Hindlimb muscle (tissue), 1 donor: ENCODE results near the gene SDR42E2. TPM values are rescaled to one million over a fixed set of nuclear protein-coding genes. Genes with fewer than 3 reads are reported as not detected.
"Not testable (repeated sequence)": the region's sequence is repeated elsewhere in the genome, so short reads cannot be mapped to it uniquely, and the experiment has no call there.

ENCODE experiments used
- DNase-seq: peaks from one replicate; pipeline ENCODE4 v3.0.0-alpha.2; 2013
- polyA plus RNA-seq: library from polyadenylated mRNA; unstranded; fragments of 120-200 nt; gene quantifications from one replicate; pipeline ENCODE4 v1.2.1, GENCODE V29; 2013; ENCODE audit not compliant: insufficient read length

The SDR42E2 gene
- not detected for polyA plus RNA-seq

DNA sequence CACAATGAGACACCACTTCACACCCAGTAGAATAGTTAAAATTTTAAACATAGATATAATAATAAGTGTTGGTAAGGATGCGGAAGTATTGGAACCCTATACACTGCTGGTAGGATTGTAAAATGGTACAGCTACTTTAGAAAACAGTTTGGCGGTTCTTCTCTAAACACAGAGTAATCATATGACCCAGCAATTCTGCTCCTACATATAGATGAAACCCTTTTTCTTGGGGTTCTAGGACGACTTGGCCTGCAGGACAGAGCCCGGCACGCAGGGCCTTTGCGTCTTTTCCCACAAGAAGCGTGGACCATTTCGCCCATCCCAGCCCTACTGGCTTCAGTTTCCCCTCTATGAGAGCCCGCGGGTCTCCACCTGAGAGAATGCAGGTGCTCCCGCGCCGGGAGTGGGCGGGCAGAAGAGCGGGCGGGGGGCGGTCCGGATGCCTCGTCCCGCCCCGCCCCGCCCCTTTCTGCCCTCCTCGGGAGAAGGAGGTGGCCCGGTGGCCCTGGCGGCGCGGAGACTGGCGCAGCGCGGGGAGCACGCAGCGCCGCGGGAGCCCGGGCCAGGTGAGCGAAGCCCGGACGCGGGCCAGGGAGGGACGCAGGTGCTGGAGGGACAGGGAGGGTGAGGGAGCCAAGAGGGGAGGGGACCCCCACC, at the start of gene SDR42E2:
Gene SDR42E2, plus strand, starts transcription at position 508 of the 657 bp plus-strand sequence. CDS start 3,077 bp downstream, outside the sequence.
- no peak for DNase-seq

DNA sequence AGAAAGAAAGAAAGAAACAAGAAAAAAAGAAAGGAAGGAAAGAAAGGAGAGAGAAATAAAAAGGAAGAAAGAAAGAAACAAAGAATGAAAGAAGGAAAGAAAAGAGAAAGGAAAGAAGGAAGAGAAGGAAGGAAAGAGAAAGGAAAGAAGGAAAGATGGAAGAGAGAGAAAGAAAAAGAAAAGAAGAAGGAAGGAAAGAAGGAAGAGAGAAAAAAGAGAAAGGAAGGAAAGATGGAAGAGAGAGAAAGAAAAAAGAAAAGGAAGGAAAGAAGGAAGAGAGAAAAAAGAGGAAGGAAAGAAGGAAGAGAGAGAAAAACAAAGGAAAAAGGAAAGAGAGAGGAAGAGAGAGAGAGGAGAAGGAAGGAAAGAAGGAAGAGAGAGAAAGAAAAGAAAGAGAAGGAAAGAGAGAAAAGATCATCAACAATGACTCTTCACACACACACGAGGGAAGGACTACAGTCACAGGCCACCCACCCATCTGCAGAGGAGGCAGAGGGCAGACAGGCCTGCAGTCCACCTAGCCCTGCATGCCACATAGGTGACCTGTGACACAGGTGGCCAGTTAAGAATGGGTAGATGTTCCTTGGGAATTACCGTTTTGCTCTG, 46.1 kb upstream of the SDR42E2 start:
- DNase-seq: no peak

DNA sequence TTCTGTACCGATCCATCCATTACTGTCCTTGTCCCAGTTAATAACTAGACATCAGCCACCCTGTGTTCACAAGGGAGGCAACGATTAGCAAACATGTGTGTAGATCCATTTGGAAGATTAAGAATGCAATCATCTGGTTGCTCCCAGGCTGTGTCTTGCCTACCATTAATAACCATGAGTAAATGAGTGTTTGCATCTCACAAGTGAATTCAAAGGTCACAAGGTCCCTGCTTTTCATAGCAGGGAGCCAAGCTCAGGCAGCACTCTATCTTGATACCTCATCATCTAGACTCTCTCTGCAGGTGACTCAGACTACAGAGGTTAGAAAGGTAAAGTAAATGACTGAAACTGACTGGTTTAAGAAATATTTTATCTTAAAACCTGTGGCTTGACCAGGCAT, 44.7 kb upstream of the SDR42E2 start:
- no peak for DNase-seq

DNA sequence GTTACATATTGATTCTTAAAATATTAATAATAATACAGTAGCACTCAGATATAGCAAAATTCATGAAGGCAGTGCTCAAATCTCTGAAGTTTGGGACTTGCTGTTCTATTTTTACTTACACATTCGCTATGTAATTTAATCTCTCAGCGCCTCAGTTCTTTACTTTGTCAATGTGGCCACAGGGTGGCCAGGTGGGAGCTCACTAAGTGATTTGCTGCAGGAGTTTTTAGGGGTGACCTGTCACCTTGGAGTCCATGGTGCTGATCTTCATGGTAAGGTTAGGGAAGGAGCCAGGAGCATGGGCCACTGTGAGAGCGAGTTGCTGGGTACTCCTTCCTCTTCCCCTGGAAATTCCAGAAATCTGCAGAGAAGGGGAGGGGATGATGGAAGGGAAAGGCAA, 41.9 kb upstream of the SDR42E2 start:
- DNase-seq: no peak

DNA sequence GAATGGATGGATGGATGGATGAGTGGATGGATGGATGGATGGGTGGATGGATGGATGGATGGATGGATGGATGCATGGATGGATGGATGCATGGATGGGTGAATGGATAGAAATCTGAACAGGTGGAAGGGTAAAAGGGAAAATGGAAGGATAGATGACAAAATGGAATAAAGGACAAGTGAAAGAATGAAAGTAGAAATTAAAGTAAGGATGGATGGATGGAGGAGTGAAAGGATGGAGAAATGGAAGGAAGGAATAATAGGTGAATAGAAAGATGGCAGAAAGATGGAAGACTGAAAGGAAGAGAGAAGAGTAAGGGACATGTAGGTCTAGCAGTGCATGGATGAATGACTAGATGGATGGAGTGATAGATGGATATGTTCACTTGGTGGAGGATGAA, 40.1 kb upstream of the SDR42E2 start:
- no peak for DNase-seq

DNA sequence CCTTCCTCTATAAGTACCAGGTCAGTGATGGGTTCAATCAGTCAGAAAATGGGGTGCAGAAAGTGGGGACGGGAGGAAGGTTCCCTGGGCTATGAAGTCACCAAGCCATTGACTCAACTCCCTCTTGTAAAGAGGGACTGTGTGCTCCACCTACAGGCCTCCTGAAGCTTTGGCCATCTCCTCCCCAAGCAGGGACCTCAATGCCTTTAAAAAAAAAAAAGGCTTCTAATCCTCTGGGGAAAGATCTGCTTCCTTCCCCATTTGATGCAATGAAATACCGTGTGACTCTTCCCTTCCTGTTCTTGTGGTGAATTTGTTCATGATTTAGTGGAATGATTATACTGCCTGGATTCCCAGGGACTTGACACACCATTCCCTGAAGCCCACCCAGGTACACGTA, 39.2 kb upstream of the SDR42E2 start:
- no peak for DNase-seq

DNA sequence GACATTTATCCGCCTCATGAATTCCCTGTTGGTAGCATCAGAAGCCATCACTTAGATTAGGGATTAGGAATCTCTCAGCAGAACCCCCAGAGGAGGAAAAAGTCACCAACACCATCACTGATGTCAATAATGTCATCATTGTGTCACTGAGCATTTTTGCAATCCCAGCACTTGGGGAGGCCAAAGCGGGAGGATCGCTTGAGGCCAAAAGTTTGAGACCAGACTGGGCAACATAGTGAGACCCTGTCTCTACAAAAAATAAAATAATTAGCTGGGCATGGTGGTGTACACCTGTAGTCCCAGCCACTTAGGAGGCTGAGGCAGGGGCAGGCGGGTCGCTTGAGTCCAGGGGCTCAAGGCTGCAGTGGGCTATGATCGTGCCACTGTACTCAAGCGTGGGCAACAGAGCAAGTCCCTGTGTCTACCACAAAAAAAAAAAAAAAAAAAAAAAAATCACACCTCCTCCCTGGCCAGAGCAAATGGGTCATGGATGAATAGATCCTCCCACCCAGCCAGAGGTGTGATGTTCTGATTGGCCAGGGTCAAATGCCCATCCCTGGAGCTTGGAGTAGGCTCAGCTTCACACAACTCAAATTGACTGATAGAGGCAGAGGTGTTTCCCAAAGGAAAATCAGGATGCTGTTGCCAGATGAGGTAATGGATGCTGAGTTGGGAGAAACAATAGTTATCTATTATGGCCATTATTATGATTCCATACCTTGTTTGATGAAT, 38.4 kb upstream of the SDR42E2 start:
- DNase-seq: no peak

DNA sequence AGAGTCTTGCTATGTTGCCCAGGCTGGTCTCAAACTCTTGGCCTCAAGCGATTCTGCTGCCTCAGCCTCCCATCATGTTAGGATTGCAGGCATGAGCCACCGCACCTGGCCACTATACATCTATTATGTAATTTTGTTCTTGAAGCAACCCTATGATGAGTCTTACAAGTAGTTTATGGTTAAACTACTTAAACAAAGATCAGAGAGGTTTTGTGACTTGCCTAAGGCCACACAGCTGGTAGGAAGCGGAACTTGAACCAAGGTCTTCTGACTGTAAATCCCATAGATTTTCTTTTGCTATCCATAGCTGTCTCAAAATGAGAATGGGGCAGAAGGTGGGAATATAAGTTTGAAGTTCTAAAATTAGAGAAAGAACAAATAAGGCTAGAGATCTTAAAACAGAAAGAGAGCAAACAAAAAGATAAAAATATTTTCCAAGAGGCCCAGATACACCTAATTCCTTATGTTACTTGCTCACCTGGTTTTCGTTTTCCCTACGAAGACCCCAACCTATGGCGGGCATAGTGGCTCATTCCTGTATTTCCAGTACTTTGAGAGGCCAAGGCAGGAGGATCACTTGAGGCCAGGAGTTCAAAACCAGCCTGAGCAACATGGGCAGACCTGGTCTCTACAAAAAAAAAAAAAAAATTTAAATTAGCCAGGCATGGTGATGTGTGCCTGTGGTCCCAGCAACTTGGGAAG, 37.6 kb upstream of the SDR42E2 start:
- DNase-seq: no peak

DNA sequence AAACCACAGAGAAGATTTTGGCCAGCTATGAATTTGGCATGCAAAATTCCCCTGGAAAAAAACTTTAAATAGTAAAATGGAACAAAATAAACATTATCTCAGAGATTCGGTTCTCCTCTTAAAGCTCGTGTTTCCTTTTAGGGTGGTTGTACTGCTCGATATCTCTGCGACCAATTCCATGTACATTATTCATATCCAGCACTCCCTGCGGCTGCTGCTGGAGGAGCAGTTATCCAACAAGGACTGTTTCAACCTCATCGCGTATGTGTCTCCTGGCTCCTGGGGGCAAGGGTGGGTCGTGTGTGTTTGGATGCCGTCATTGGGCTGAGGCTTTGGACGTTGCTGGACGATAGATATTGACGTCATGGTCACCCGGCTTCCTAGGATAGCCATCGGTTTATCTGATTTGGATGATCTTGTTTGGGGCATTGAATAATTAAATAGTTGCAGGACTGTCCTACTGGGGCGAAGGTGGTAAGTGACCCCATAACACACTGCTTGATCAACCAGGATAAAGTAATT, 36.2 kb upstream of the SDR42E2 start:
- DNase-seq: no peak

DNA sequence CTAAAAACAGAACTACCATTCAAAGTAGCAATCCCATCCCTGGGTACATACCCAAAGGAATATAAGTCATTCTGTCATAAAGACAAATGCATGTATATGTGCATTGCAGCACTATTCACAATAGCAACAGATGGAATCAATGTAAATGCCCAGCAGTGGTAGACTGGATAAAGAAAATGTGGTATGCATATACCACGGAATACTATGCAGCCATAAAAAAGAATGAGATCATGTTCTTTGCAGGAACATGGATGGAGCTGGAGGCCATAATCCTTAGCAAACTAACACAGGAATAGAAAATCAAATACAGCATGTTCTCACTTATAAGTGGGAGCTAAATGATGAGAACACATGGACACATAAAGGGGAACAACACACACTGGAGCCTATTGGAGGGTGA, 33.8 kb upstream of the SDR42E2 start:
- not testable (repeated sequence) for DNase-seq

DNA sequence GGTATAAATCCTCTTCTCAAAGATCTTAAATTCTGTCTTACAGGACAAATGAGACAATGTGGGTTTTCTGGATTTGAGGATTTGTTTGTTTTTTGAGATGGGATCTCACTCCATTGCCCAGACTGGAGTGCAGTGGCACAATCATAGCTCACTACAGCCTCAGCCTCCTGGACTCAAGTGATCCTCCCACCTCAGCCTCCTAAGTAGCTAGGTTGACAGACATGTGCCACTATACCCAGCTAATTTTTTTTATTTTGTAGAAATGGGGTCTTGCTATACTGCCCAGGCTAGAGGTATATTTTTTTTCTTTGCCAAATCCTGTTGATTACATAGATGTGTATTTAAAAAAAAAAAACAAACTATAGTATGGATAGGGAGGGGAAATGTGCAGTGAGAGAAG, 31.8 kb upstream of the SDR42E2 start:
- no peak for DNase-seq

DNA sequence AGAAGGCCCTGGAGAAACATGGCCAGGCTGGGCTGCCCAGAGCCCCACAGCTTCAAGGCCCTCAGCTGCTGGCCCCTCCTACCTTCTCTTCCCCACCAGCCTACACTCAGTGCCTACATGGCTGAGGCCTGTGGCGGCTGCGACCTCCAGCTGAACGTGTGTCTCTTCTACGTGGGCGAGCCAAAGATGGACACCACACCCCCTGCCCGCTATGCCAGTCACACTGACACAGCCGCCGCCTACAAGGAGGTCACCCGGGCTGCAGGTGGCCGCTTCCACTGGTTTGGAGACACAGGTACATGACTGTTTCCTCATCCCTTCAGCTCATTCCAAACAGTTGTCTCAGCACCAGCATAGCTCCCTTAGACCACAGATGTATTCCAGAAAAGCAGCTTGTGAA, 29.5 kb upstream of the SDR42E2 start:
- DNase-seq: no peak

DNA sequence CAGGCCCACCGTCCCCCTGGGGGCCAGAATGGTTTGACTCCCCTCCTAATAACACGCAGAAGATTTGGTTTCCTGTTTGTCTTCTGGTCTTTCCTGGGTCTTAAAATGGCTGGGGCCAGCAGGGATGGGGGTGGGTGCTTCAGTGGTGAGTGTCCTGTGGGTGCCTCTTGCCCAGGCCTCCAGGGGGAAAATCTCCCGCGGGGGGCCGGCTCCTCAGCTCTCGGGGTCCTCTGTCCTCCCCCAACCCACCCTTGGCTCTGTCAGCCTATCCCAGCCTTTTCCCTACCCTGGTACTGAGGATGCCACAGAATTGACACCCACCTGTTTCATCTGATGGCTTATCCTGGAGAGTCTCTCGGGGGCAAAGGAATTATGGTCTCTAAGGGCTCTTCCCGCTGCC, 23.8 kb upstream of the SDR42E2 start:
- no peak for DNase-seq

DNA sequence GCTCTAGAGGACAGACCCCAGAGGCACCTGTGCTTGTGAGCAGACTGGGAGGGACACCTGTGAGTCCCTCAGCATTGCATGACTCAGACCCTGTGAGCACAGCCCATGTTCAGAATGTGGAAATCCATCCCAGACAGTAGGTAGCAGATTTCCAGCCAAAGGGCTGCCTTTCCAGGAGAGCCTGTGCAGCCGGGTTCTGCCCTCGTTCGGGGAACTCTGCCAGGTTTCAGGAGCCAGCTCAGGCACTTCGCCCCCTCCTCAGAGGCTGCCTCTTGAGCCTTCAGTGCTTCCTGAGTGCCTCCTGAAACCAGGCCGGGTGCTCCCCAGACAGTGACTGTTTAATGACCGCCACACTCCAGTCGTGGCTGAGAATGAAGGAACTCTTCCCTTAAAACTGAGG, 23.3 kb upstream of the SDR42E2 start:
- DNase-seq: no peak

DNA sequence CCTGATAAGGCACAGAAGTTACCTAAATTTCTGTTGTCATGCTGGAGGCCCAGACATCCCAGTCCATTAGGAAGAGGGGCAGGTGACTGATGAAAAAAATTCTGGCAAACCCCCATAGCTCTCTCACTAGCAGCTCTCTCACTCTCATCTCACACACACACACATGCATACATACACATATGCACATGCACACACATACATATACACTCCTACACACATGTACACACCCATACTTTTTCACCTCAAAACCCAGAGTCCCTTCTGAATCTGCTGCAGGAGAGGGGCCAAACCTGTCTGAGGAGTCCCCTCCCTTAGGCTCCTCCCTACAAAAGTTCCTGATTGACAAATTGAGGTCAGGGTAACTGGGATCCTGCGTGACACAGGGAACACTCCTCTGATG, 22.6 kb upstream of the SDR42E2 start:
- DNase-seq: no peak

DNA sequence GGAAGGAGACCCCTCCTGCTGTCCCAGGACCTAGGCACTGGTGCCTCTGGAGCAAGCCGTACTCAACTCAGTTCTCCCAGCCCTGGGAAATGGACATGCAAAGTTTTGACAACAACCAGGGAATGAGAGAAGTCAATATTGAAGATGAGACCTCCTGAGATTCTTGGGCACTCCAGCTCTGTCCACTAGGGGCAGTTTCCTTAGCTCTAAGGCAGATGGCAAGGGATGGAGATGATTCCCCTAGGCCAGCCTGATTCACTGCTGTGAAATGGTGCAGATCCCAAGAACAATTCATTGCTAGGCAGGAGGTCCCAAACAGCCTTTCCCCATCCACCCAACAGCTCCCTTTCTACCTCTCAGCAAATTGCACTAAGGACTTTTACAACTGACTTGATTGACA, 20.5 kb upstream of the SDR42E2 start:
- DNase-seq: no peak

DNA sequence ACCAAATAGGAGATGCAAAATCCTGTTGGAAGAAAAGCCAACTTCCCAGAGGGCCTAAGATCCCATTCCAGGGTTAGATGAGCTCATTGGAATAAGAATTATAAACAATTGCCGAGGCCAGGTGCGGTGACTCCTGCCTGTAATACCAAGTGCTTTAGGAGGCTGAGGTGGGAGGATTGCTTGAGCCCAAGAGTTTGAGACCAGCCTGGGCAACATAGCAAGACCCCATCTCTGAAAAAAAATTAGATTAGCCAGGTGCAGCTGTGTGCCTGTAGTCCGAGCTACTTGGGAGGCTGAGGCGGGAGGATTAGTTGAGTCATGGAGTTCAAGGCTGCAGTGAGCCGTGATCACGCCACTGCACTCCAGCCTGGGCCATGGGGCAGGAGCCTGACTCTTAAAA, 17.8 kb upstream of the SDR42E2 start:
- no peak for DNase-seq

DNA sequence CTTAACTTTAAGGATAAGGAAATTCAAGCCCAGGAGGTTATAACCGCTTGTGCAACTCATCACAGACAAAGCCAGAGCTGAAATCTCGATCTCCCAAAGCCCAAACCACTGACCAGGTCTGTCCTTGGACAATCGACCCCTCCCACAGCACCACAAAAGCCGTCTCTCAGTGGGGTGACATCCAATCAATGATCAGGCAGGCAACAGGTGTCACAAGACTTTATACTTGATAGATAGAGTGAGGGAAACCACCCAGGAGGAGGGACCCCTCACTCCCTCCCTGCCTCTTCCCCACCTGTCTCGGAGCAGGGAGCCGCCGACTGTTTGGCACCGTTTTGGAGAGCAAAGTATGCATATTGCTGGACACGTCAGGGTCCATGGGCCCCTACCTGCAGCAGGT, 14.5 kb upstream of the SDR42E2 start:
- no peak for DNase-seq

DNA sequence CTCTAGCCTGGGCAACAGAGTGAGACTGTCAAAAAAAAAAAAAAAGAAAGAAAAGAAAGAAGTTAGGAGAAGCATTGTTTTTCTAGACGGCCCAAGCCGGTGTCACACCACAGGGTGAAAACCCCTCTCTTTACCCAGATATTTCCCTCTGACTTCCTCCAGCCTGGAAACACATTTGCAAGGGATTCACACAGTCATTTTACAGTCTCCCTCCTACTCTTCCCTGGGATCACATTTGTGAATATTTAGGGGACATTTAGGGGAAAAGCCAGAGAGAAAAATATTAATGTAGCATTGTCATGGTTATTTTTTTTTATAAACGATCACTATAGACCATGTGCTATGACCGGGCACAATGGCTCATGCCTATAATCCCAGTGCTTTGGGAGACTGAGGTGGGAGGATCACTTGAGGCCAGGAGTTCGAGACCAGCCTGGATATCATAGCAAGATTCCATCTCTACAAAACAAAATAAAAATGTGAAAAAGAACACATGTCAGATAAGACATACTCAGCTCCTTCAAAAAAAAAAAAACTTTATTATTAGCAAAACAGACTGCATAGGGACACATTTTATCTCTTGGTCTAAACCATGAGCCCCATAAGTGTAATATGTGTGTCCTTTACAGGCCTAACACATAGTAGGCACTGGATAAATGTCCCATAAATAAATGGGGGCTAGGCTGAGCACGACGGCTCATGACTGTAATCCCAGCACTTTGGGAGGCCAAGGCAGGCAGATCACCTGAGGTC, 10.9 kb upstream of the SDR42E2 start:
- no peak for DNase-seq

DNA sequence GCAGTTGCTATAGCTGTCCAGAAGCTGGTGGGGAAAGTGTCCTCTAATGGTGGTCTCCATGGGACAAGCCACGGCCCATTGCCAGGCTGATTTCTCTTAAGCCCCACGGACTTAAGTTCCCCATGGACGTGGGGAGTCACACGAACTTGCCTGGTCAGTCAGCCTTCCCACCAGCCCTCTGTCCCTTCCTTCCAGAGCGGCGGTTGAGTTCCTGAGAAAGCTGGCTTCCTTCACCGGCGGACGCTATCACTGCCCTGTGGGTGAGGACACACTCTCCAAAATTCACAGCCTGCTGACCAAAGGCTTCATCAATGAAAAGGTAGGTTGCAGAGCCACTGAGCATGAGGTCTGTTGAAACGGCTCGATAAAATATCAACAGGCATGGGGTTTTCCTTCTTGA, 10.0 kb upstream of the SDR42E2 start:
- no peak for DNase-seq

DNA sequence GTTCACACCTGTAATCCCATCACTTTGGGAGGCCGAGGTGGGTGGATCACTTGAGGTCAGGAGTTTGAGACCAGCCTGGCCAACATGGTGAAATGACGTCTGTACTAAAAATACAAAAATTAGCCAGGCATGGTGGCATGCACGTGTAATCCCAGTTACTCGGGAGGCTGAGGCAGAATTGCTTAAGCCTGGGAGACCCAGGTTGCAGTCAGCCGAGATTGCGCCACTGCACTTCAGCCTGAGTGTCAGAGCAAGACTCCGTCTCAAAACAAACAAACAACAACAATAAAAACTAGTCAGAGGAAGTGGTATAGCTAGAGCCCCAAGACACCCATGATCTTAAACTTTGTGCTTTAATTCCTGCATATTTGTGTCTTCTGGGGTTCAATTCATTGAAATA, 9.2 kb upstream of the SDR42E2 start:
- DNase-seq: not testable (repeated sequence)

DNA sequence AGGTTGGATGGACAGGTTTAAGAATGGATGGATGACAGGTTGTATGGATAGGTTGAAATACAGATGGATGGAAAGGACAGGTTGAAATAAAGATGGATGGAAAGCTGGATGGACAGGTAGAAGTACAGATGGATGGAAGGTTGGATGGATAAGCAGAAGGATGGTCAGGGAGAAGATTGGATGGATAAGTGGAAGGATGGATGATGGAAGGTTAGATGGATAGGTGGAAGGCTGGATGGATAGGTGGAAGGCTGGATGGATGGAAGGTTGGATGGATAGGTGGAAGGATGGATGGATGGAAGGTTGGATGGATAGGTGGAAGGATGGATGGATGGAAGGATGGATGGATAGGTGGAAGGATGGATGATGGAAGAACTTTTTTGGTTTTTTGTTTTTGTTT, 905 bp upstream of the SDR42E2 start:
- DNase-seq: no peak

DNA sequence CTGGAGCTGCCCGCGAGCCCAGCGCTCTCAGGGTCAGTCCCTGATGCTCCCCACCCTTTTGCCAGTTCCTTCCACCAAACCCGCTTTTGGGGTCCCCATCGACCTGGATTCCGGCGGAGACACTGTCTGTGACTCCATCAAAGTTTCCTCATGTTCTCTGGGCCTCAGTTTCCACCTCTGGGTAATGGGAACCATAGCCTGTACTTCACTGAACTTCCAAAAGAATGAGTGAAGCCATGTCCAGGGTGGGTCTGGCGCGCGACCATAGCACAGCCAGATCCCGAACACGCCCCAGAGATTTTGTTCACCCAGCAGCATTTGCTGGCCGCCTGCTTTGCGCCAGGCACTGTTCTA, 327 bp downstream of the SDR42E2 start:
- DNase-seq: no peak
